Lower leg skin (tissue), 3 donors: Measurements from ENCODE around the gene SERPINB7.

Experiments
- POLR2A ChIP-seq, 2 donors: fragments of 450-650 bp; IDR thresholded peaks; one replicate each; pipeline ENCODE4 v1.6.1; 2016 to 2017; ENCODE audit warnings: antibody characterized with exemption in 2 of 2, mild to moderate bottlenecking in 1 of 2, moderate library complexity in 1 of 2
- TF ChIP-seq, protein P1 (sequence below), 3 donors: fragments of 450-650 bp; IDR thresholded peaks; one replicate each; pipeline ENCODE4 v1.5.1; 2016; ENCODE audit warnings: antibody characterized with exemption in 3 of 3, mild to moderate bottlenecking in 3 of 3, moderate library complexity in 2 of 3

DNA sequence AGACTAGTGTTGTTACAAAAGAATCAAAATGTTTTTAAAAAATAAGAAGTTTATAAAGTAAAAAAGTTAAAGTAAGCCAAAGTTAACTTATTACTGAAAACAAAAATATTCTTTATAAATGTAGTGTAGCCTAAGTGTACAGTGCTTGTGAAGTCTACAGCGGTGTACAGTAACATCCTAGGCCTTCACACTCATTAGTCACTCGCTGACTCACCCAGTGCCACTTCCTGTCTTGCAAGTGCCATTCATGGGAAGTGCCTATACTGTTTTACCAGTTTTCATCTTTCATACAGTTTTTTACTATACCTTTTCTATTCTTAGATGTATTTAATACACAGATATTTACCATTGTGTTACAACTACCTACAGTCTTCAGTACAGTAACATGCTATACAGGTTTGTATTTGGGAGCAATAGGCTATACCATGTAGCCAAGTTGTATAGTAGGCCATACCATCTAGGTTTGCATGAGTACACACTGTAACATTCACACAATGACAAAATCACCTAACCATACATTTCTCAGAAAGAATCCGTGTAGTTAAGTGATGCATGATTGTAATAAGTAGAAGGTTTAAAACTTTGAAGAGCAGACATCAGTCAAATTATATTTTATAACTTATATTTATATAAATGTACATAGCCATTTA, 13.4 kb downstream of the SERPINB7 start:
- TF ChIP-seq, protein P1, sequence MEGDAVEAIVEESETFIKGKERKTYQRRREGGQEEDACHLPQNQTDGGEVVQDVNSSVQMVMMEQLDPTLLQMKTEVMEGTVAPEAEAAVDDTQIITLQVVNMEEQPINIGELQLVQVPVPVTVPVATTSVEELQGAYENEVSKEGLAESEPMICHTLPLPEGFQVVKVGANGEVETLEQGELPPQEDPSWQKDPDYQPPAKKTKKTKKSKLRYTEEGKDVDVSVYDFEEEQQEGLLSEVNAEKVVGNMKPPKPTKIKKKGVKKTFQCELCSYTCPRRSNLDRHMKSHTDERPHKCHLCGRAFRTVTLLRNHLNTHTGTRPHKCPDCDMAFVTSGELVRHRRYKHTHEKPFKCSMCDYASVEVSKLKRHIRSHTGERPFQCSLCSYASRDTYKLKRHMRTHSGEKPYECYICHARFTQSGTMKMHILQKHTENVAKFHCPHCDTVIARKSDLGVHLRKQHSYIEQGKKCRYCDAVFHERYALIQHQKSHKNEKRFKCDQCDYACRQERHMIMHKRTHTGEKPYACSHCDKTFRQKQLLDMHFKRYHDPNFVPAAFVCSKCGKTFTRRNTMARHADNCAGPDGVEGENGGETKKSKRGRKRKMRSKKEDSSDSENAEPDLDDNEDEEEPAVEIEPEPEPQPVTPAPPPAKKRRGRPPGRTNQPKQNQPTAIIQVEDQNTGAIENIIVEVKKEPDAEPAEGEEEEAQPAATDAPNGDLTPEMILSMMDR (IDR thresholded peaks at IDR 0.05) = no peak
- TF ChIP-seq POLR2A (IDR thresholded peaks at IDR 0.05) = no peak
